DND-41 (cell line): ENCODE results near the gene DGKH.

Experiments used
- ATAC-seq: fragments of 200-7000 bp; cut with Tn5 transposase; 3 replicates; pipeline ENCODE4 v1.9.1; 2021; ENCODE audit warnings: low read depth; ENCODE audit not compliant: insufficient read depth
- DNase-seq: peaks from one replicate; pipeline ENCODE4 v3.0.0-alpha.2; 2020
- H2AFZ ChIP-seq: 2 replicates; pipeline ENCODE4 v1.6.0; 2012; ENCODE audit warnings: low read depth, low read length
- H3K27ac ChIP-seq: 2 replicates; pipeline ENCODE4 v1.5.1; 2012; ENCODE audit warnings: low read length, inconsistent platforms
- H3K27me3 ChIP-seq: fragments of 200-600 bp; sonication (generic); 2 replicates; pipeline ENCODE4 v1.6.0; 2012; ENCODE audit warnings: low read length, mild to moderate bottlenecking, inconsistent platforms; ENCODE audit not compliant: insufficient read depth, poor library complexity
- H3K36me3 ChIP-seq: 2 replicates; pipeline ENCODE4 v1.5.1; 2012; ENCODE audit warnings: low read length, inconsistent platforms; ENCODE audit not compliant: insufficient read depth
- H3K4me1 ChIP-seq: 2 replicates; pipeline ENCODE4 v1.5.1; 2012; ENCODE audit warnings: mild to moderate bottlenecking, low read length; ENCODE audit not compliant: insufficient read depth
- H3K4me2 ChIP-seq: 2 replicates; pipeline ENCODE4 v1.6.0; 2012; ENCODE audit warnings: mild to moderate bottlenecking, moderate library complexity, low read length, inconsistent platforms; ENCODE audit not compliant: insufficient read depth
- H3K4me3 ChIP-seq, 2 experiments: fragments of 200-600 bp in 1 of 2; shearing (Covaris generic) in 1 of 2; 2 replicates each; pipeline ENCODE4 v1.5.1; 2012 to 2016; ENCODE audit warnings: inconsistent platforms in 2 of 2, low read length in 2 of 2, mild to moderate bottlenecking in 2 of 2, low read depth in 1 of 2, moderate library complexity in 1 of 2
- H3K79me2 ChIP-seq: 2 replicates; pipeline ENCODE4 v1.6.0; 2012; ENCODE audit warnings: low read length, inconsistent platforms; ENCODE audit not compliant: insufficient read depth
- H3K9ac ChIP-seq: 2 replicates; pipeline ENCODE4 v1.6.0; 2012; ENCODE audit warnings: low read depth, mild to moderate bottlenecking, inconsistent platforms, low read length, moderate library complexity
- H3K9me3 ChIP-seq: 2 replicates; pipeline ENCODE4 v1.5.1; 2012; ENCODE audit warnings: low read length, moderate library complexity, mild to moderate bottlenecking, inconsistent platforms; ENCODE audit not compliant: insufficient read depth, severe bottlenecking
- H4K20me1 ChIP-seq: 2 replicates; pipeline ENCODE4 v1.6.0; 2012; ENCODE audit warnings: low read length; ENCODE audit not compliant: insufficient read depth
- EZH2 ChIP-seq: IDR thresholded peaks from 3 replicates; pipeline ENCODE4 v1.6.1; 2012; ENCODE audit warnings: borderline replicate concordance, low read depth, mild to moderate bottlenecking, moderate library complexity, low read length, inconsistent platforms; ENCODE audit not compliant: severe bottlenecking
- TF ChIP-seq, protein P1 (sequence below): IDR thresholded peaks from 2 replicates; pipeline ENCODE4 v1.5.1; 2012; ENCODE audit warnings: borderline replicate concordance, low read length, moderate library complexity, mild to moderate bottlenecking; ENCODE audit not compliant: poor library complexity, severe bottlenecking; ENCODE audit errors: extremely low read depth

DGKH gene

DNA sequence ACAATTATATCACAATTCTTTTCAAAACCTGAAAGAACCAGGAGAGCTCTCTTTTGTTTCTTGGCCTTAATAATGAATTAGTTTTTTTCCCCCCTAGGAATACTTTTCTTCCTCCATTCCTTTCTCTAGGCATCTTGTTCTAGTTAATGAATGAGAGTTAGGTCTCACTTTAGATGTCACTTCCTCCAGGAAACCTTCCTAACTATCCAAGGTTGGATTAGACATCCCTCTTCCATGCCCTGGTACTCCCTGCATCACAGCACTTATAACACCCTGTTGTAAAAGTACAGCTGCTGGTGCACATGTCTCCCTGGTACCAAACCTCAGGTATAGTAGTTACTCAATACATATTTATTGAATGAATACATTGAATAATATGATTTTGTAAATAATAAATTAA, 21.2 kb upstream of the DGKH start:
- Histone ChIP-seq H3K36me3 (no peaks in the 10 kb centered on the region), H3K4me2 (no peak overlapping the region), H3K4me3 (no peak overlapping the region), H3K27me3 (peaks cover 2% of the 10 kb centered on the region), H3K27ac (no peak overlapping the region), H3K9ac (no peak overlapping the region), H3K4me1 (no peaks in the 10 kb centered on the region), H2AFZ (no peak overlapping the region), H4K20me1 (no peaks in the 10 kb centered on the region), H3K9me3 (no peaks in the 10 kb centered on the region), H3K79me2 (no peaks in the 10 kb centered on the region)
- TF ChIP-seq, protein P1, sequence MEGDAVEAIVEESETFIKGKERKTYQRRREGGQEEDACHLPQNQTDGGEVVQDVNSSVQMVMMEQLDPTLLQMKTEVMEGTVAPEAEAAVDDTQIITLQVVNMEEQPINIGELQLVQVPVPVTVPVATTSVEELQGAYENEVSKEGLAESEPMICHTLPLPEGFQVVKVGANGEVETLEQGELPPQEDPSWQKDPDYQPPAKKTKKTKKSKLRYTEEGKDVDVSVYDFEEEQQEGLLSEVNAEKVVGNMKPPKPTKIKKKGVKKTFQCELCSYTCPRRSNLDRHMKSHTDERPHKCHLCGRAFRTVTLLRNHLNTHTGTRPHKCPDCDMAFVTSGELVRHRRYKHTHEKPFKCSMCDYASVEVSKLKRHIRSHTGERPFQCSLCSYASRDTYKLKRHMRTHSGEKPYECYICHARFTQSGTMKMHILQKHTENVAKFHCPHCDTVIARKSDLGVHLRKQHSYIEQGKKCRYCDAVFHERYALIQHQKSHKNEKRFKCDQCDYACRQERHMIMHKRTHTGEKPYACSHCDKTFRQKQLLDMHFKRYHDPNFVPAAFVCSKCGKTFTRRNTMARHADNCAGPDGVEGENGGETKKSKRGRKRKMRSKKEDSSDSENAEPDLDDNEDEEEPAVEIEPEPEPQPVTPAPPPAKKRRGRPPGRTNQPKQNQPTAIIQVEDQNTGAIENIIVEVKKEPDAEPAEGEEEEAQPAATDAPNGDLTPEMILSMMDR: no peak
- TF ChIP-seq EZH2: no peak
- no peak for ATAC-seq
- DNase-seq: no peak

DNA sequence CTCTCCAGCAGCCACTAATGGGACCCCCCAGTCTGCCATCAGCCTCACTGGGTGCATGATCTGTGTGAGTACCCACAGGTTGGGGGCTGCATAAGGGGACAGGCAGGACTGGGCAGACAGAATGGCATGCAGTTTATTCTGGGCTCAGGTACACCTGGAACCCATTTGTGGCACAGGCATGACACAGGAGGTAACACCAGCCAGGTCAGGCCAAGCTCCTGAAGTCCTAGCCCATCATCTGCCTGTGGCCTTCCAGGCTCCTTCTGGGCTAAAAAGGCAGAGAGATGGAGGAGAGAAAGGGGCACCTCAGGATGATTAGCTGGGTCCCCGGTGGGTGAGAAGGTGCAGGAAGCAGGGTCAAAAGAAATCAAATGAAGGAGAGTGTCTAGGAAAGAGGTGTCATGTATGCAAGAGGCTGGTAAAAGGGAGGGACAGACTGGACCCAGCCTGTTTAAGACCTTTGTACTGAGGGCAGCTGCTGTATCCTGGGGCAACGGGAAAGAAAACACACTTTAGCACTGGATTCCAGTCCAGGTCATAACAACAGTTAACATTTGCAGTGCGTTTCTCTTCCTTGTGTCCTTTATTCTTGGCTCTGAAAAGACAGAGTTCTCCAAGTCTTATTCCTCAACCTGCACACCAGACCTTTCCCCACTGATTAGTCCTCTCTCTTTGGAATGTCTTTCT, 20.2 kb upstream of the DGKH start:
- no peak for DNase-seq
- Histone ChIP-seq H3K9me3 (no peaks in the 10 kb centered on the region), H3K27me3 (peaks cover 2% of the 10 kb centered on the region), H3K79me2 (no peaks in the 10 kb centered on the region), H3K9ac (no peak overlapping the region), H3K36me3 (no peaks in the 10 kb centered on the region), H3K27ac (no peak overlapping the region), H4K20me1 (no peaks in the 10 kb centered on the region), H3K4me2 (no peak overlapping the region), H3K4me3 (no peak overlapping the region), H3K4me1 (no peaks in the 10 kb centered on the region), H2AFZ (no peak overlapping the region)
- no peak for ATAC-seq
- TF ChIP-seq, protein P1: no peak
- no peak for TF ChIP-seq EZH2

DNA sequence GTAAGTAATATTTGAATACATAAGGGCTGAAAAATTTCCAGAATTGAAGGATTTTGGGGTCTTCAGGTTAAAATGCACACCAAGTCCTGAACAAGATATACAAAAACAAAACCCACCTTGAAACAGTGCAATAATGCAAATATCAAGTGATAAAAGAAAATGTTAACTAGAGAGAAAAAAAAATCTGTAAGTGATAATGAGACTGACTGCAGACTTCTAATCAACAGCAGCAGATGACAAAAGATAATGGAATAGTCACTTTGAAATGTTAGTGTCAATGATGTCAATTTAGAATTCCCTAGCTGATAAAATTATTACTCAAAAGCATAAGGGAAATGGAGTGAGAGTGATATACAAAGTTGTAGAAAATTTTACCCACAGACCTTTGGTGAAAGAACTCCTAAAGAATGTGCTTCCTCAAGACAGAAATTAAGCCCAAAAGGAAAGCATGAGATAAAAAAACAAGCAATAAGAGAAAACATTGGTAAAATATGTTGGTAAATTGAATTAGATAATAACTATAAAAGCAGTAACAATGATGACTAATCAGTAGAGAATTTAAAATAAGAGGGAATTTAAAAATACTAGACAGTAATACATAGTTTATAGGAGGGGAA, 12.4 kb upstream of the DGKH start:
- Histone ChIP-seq H3K79me2 (peaks cover 2% of the 10 kb centered on the region), H3K9me3 (no peaks in the 10 kb centered on the region), H4K20me1 (no peaks in the 10 kb centered on the region), H2AFZ (no peak overlapping the region), H3K4me3 (no peak overlapping the region), H3K27me3 (peaks cover 7% of the 10 kb centered on the region), H3K4me1 (peaks cover 10% of the 10 kb centered on the region), H3K36me3 (no peaks in the 10 kb centered on the region), H3K9ac (no peak overlapping the region), H3K4me2 (no peak overlapping the region), H3K27ac (no peak overlapping the region)
- ATAC-seq (no peak), DNase-seq (no peak)
- TF ChIP-seq, protein P1: no peak
- TF ChIP-seq EZH2: no peak
